GM12864 (cell line): ENCODE measurements around the gene CEL.

Experiments used
- DNase-seq: peaks from one replicate; pipeline ENCODE4 v3.0.0-alpha.2; 2011; ENCODE audit warnings: low read depth
- H3K4me3 ChIP-seq: 2 replicates; pipeline ENCODE4 v1.5.1; 2011; ENCODE audit warnings: mild to moderate bottlenecking, low read depth, low read length, control low read depth
- CTCF ChIP-seq: IDR thresholded peaks from 2 replicates; pipeline ENCODE4 v1.5.1; 2011; ENCODE audit warnings: low read depth, mild to moderate bottlenecking, moderate library complexity, low read length, control low read depth, inconsistent platforms; ENCODE audit errors: missing control alignments

The CEL gene

GRCh38 chr9:133030317-133031129 is 31.3 kb upstream of the CEL start, which contains the start of gene GTF3C5:
TSS of gene GTF3C5 (plus strand) at chr9:133030997. CDS start at chr9:133031012, 15 bp downstream.
- H3K4me3 ChIP-seq: peak within 1 kb of the TSS; percentile 63
- no peak for TF ChIP-seq CTCF
- DNase-seq: peak; percentile 98

- TF ChIP-seq CTCF: no peak
- no peak for DNase-seq
- H3K4me3 ChIP-seq: peak overlapping the region; percentile 63
Measured at GRCh38 chr9:133031130-133031422, 30.7 kb upstream of the CEL start.

- H3K4me3 ChIP-seq: peak overlapping the region; percentile 63
- no peak for TF ChIP-seq CTCF
- DNase-seq: no peak
Measured at GRCh38 chr9:133031496-133031911, 30.3 kb upstream of the CEL start.

GRCh38 chr9:133032171-133032570 is 29.6 kb upstream of the CEL start:
- peak overlapping the region; percentile 63; the same call in 1 of the 2 replicates for H3K4me3 ChIP-seq
- no peak for DNase-seq
- no peak for TF ChIP-seq CTCF

GRCh38 chr9:133035669-133036068 is 26.1 kb upstream of the CEL start:
- no peak for DNase-seq
- TF ChIP-seq CTCF: no peak
- H3K4me3 ChIP-seq: no peak overlapping the region

GRCh38 chr9:133037775-133038515 is 23.8 kb upstream of the CEL start:
- H3K4me3 ChIP-seq: no peak overlapping the region
- no peak for TF ChIP-seq CTCF
- no peak for DNase-seq
